BJ (cell line): ENCODE measurements around the gene THTPA. TPM values are rescaled to one million over a fixed set of nuclear protein-coding genes. Genes with fewer than 3 reads are reported as not detected.

Experiments
- CTCF ChIA-PET: fragments of 350-600 bp; formaldehyde crosslinking; extraction: SDS; loops from one replicate; lab custom pipeline; 2021; ENCODE audit warnings: antibody characterized with exemption, inconsistent platforms; lab: Yijun Ruan, JAX
- POLR2A ChIA-PET: fragments of 300-600 bp; sonication (Branson Sonifier 250); formaldehyde crosslinking; extraction: SDS; loops from one replicate; lab custom pipeline; 2021; ENCODE audit warnings: antibody characterized with exemption; lab: Charles Lee
- DNase-seq: peaks from one replicate; pipeline ENCODE4 v3.0.0-alpha.2; 2011; ENCODE audit warnings: low read depth
- H3K27me3 ChIP-seq: 2 replicates; pipeline ENCODE4 v1.6.0; 2011; ENCODE audit warnings: low read length; ENCODE audit not compliant: control insufficient read depth, insufficient read depth
- H3K36me3 ChIP-seq: 2 replicates; pipeline ENCODE4 v1.5.1; 2011; ENCODE audit warnings: low read length; ENCODE audit not compliant: control insufficient read depth, insufficient read depth
- H3K4me3 ChIP-seq: 2 replicates; pipeline ENCODE4 v1.5.1; 2011; ENCODE audit warnings: low read depth, mild to moderate bottlenecking, control low read depth, low read length
- polyA plus RNA-seq: library from polyadenylated mRNA; depleted of rRNA; stranded (reverse); fragments of >200 nt; gene quantifications from 2 replicates; pipeline ENCODE4 v1.2.3, GENCODE V29; 2011
- TF ChIP-seq, protein P1 (sequence below): IDR thresholded peaks from 2 replicates; pipeline ENCODE4 v1.5.1; 2011; ENCODE audit warnings: low read depth, mild to moderate bottlenecking, control low read depth, inconsistent platforms, low read length, moderate library complexity; ENCODE audit not compliant: insufficient read depth

Gene THTPA
- polyA plus RNA-seq, 1 experiment: 14.2 TPM

GRCh38 chr14:23514644-23514957, 41.5 kb upstream of the THTPA start:
- no peaks in the 10 kb centered on the region for H3K27me3 ChIP-seq
- POLR2A ChIA-PET: no interaction called here
- CTCF ChIA-PET: no interaction called here
- TF ChIP-seq, protein P1, sequence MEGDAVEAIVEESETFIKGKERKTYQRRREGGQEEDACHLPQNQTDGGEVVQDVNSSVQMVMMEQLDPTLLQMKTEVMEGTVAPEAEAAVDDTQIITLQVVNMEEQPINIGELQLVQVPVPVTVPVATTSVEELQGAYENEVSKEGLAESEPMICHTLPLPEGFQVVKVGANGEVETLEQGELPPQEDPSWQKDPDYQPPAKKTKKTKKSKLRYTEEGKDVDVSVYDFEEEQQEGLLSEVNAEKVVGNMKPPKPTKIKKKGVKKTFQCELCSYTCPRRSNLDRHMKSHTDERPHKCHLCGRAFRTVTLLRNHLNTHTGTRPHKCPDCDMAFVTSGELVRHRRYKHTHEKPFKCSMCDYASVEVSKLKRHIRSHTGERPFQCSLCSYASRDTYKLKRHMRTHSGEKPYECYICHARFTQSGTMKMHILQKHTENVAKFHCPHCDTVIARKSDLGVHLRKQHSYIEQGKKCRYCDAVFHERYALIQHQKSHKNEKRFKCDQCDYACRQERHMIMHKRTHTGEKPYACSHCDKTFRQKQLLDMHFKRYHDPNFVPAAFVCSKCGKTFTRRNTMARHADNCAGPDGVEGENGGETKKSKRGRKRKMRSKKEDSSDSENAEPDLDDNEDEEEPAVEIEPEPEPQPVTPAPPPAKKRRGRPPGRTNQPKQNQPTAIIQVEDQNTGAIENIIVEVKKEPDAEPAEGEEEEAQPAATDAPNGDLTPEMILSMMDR: no peak
- H3K36me3 ChIP-seq: no peaks in the 10 kb centered on the region
- no peak for DNase-seq
- no peak overlapping the region for H3K4me3 ChIP-seq

GRCh38 chr14:23517650-23518326, 38.3 kb upstream of the THTPA start:
- no peak for DNase-seq
- POLR2A ChIA-PET: no interaction called here
- TF ChIP-seq, protein P1: no peak
- no peaks in the 10 kb centered on the region for H3K27me3 ChIP-seq
- no peak overlapping the region for H3K4me3 ChIP-seq
- CTCF ChIA-PET: interaction anchor here (0.6 to 2.0 kb wide), 3 partner anchors 21 to 41 kb away, joined by 3 to 5 read pairs (median 5); no protein-coding TSS in a partner anchor
- no peaks in the 10 kb centered on the region for H3K36me3 ChIP-seq

DNA sequence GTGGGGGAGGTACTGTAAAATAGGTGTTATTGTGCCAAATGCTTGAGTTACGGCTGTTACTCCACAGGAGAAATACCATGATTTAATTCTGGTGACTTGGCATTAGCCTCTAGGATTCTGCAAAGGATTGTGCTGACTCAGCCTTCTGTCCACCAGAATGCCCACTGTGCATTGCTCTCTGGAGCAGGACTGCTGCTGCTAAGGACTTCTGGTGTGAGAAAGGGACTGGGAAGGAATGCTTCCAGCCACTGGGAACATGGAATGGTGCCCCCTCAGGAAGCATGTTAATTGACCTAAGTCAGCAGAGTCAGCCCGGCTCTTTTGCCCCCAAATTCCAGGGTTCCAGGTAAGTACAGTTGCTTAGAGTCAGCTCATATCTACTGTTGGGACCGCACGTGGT, 37.4 kb upstream of the THTPA start:
- TF ChIP-seq, protein P1: no peak
- Histone ChIP-seq H3K36me3 (no peaks in the 10 kb centered on the region), H3K27me3 (no peaks in the 10 kb centered on the region), H3K4me3 (no peak overlapping the region)
- no peak for DNase-seq
- ChIA-PET CTCF (interaction anchor here (0.6 to 2.0 kb wide), 2 partner anchors 21 to 40 kb away, joined by 3 to 5 read pairs; no protein-coding TSS in a partner anchor), POLR2A (no interaction called here)

DNA sequence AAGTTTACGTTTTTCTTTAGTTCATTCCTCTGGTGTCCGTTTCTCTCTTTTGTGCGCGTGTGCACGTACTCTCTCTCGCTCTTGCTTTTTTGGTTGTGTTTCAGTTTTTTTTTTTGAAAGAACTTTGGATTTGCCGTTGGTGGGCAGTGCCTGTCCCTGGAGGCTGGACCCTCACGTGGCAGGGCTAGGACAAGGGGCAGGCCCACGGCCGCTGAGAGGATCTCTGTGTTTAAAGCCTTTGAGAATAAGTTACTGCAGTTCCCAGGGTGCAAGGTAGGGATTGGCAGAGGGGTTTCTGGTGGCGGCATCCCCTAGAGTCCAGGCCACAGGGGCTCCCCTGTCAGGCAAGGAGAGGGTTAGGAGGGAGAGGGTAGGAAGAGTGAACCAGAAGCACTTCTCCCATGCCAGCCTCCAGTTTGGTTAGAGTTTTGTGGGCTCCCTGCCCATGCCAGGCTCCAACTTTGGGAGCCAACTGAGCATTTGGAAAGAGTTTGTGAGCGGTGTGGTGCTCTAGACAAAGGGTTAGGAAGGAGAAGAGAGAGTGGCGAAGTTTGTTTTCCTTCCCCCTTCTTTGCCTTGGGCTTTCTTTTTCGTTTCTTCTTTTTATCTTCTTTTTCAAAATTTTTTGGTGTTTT, 35.1 kb upstream of the THTPA start:
- Histone ChIP-seq H3K4me3 (no peak overlapping the region), H3K36me3 (no peaks in the 10 kb centered on the region), H3K27me3 (no peaks in the 10 kb centered on the region)
- DNase-seq: no peak
- TF ChIP-seq, protein P1: no peak
- ChIA-PET CTCF (interaction anchor here (1.2 to 2.2 kb wide), 3 partner anchors 10 to 39 kb away, joined by 4 to 8 read pairs (median 5); no protein-coding TSS in a partner anchor), POLR2A (no interaction called here)

- no peak for DNase-seq
- CTCF ChIA-PET: interaction anchor here (1.2 to 2.2 kb wide), 2 partner anchors 9 to 17 kb away, joined by 5 to 8 read pairs; no protein-coding TSS in a partner anchor
- Histone ChIP-seq H3K36me3 (peaks cover 1% of the 10 kb centered on the region; the same call in 1 of the 2 replicates), H3K4me3 (no peak overlapping the region), H3K27me3 (no peaks in the 10 kb centered on the region)
- POLR2A ChIA-PET: no interaction called here
- TF ChIP-seq, protein P1: no peak
These were observed 34.1 kb upstream of the THTPA start for GRCh38 chr14:23521785-23522640.
